Neural cell (in vitro differentiated cells): ENCODE results near the gene PTK7. TPM values are rescaled to one million over a fixed set of nuclear protein-coding genes. Genes with fewer than 3 reads are reported as not detected.

Experiments used
- H2AFZ ChIP-seq: fragments of 200-600, 300-800 bp; sonication (generic), shearing (Covaris generic); 2 replicates; pipeline ENCODE4 v1.6.0; 2014; ENCODE audit warnings: low read depth, mild to moderate bottlenecking, antibody characterized with exemption, low read length, moderate library complexity
- H3F3A ChIP-seq: fragments of 200-600 bp; shearing (Covaris generic); 2 replicates; pipeline ENCODE4 v1.6.1; 2016; ENCODE audit warnings: mild to moderate bottlenecking, moderate library complexity, mixed read lengths, antibody characterized with exemption, low read length; ENCODE audit not compliant: insufficient read depth, poor library complexity, severe bottlenecking
- H3K27ac ChIP-seq: fragments of 200-600, 300-800 bp; sonication (generic), shearing (Covaris generic); 2 replicates; pipeline ENCODE4 v1.5.1; 2014; ENCODE audit warnings: mild to moderate bottlenecking, low read length, moderate library complexity
- H3K27me3 ChIP-seq: fragments of 300-800, 200-600 bp; sonication (generic), shearing (Covaris generic); 2 replicates; pipeline ENCODE4 v1.6.0; 2014; ENCODE audit warnings: mild to moderate bottlenecking, low read depth, low read length, moderate library complexity; ENCODE audit not compliant: insufficient read depth
- H3K36me3 ChIP-seq: fragments of 300-800, 200-600 bp; sonication (generic), shearing (Covaris generic); 2 replicates; pipeline ENCODE4 v1.5.1; 2014; ENCODE audit warnings: mild to moderate bottlenecking, antibody characterized with exemption, low read length, moderate library complexity; ENCODE audit not compliant: insufficient read depth
- H3K4me2 ChIP-seq: fragments of 300-800, 200-600 bp; sonication (generic), shearing (Covaris generic); 2 replicates; pipeline ENCODE4 v1.6.0; 2014; ENCODE audit warnings: mild to moderate bottlenecking, low read length
- H3K4me3 ChIP-seq: fragments of 300-800, 200-600 bp; sonication (generic), shearing (Covaris generic); 2 replicates; pipeline ENCODE4 v1.5.1; 2014; ENCODE audit warnings: mild to moderate bottlenecking, low read length, moderate library complexity
- H3K79me2 ChIP-seq: fragments of 200-600 bp; shearing (Covaris generic); replicated peaks from 2 replicates; pipeline ENCODE4 v1.6.0; 2014; ENCODE audit warnings: mild to moderate bottlenecking, low read length, moderate library complexity; ENCODE audit not compliant: insufficient read depth
- H3K9ac ChIP-seq: fragments of 300-800, 200-600 bp; sonication (generic), shearing (Covaris generic); 2 replicates; pipeline ENCODE4 v1.6.1; 2016; ENCODE audit warnings: mild to moderate bottlenecking, low read length, mixed read lengths
- H3K9me2 ChIP-seq: fragments of 200-600 bp; shearing (Covaris generic); 2 replicates; pipeline ENCODE4 v1.6.1; 2016; ENCODE audit warnings: mild to moderate bottlenecking, low read length, mixed read lengths; ENCODE audit not compliant: insufficient read depth
- H3K9me3 ChIP-seq: fragments of 200-600, 300-800 bp; sonication (generic), shearing (Covaris generic); 2 replicates; pipeline ENCODE4 v1.6.1; 2016; ENCODE audit warnings: mild to moderate bottlenecking, mixed run types, low read length, moderate library complexity, mixed read lengths
- H4K20me1 ChIP-seq: fragments of 200-600 bp; shearing (Covaris generic); 2 replicates; pipeline ENCODE4 v1.6.1; 2016; ENCODE audit warnings: mild to moderate bottlenecking, mixed run types; ENCODE audit not compliant: insufficient read depth
- CTCF ChIP-seq: fragments of 450-650 bp; IDR thresholded peaks from 2 replicates; pipeline ENCODE4 v1.5.1; 2014; ENCODE audit warnings: antibody characterized with exemption, mild to moderate bottlenecking, moderate library complexity; ENCODE audit not compliant: poor library complexity, severe bottlenecking
- EP300 ChIP-seq: fragments of 450-650 bp; conservative IDR thresholded peaks from 2 replicates; pipeline ENCODE4 v1.6.1; 2014; ENCODE audit warnings: antibody characterized with exemption, mild to moderate bottlenecking, moderate library complexity; ENCODE audit not compliant: poor library complexity, severe bottlenecking
- EZH2 ChIP-seq: fragments of 200-600, 300-800 bp; shearing (Covaris generic), sonication (generic); IDR thresholded peaks from 2 replicates; pipeline ENCODE4 v1.6.1; 2014; ENCODE audit warnings: antibody characterized with exemption, low read length, borderline replicate concordance, mild to moderate bottlenecking; ENCODE audit not compliant: insufficient read depth, poor library complexity, severe bottlenecking
- MXI1 ChIP-seq: fragments of 450-650 bp; conservative IDR thresholded peaks from 2 replicates; pipeline ENCODE4 v1.6.1; 2014; ENCODE audit warnings: antibody characterized with exemption, mild to moderate bottlenecking; ENCODE audit not compliant: poor library complexity, severe bottlenecking
- POLR2AphosphoS5 ChIP-seq: IDR thresholded peaks from 2 replicates; pipeline ENCODE4 v1.6.1; 2012
- RAD21 ChIP-seq: fragments of 450-650 bp; conservative IDR thresholded peaks from 2 replicates; pipeline ENCODE4 v1.6.1; 2014; ENCODE audit warnings: antibody characterized with exemption, mild to moderate bottlenecking, moderate library complexity
- SMC3 ChIP-seq: fragments of 450-650 bp; conservative IDR thresholded peaks from 2 replicates; pipeline ENCODE4 v1.6.1; 2014; ENCODE audit warnings: antibody characterized with exemption, mild to moderate bottlenecking, moderate library complexity; ENCODE audit not compliant: poor library complexity
- TAF1 ChIP-seq: IDR thresholded peaks from 2 replicates; pipeline ENCODE4 v1.6.1; 2012; ENCODE audit warnings: low read depth
- polyA plus RNA-seq: library from polyadenylated mRNA; depleted of rRNA; stranded (reverse); fragments of >200 nt; gene quantifications from 2 replicates; pipeline ENCODE4 v1.2.3, GENCODE V29; 2014
- TF ChIP-seq, protein P1 (sequence below): IDR thresholded peaks from 2 replicates; pipeline ENCODE4 v1.6.1; 2012; ENCODE audit warnings: borderline replicate concordance

PTK7 gene
- polyA plus RNA-seq, 1 donor from 2014 or later: 32.5 TPM

GRCh38 chr6:43050981-43051380 lies 25.1 kb upstream of the PTK7 start:
- no peaks in the 10 kb centered on the region for H3K9me3 ChIP-seq
- no peak overlapping the region for H3K4me3 ChIP-seq
- no peaks in the 10 kb centered on the region for H4K20me1 ChIP-seq
- no peak overlapping the region for H3K27ac ChIP-seq
- no peaks in the 10 kb centered on the region for H3K79me2 ChIP-seq
- no peak overlapping the region for H3K4me2 ChIP-seq
- H3K9ac ChIP-seq: no peak overlapping the region
- H3K36me3 ChIP-seq: no peaks in the 10 kb centered on the region
- TF ChIP-seq RAD21 (no peak), SMC3 (no peak), MXI1 (no peak), POLR2AphosphoS5 (no peak), EP300 (no peak), TAF1 (no peak), CTCF (no peak), EZH2 (no peak)
- TF ChIP-seq, protein P1, sequence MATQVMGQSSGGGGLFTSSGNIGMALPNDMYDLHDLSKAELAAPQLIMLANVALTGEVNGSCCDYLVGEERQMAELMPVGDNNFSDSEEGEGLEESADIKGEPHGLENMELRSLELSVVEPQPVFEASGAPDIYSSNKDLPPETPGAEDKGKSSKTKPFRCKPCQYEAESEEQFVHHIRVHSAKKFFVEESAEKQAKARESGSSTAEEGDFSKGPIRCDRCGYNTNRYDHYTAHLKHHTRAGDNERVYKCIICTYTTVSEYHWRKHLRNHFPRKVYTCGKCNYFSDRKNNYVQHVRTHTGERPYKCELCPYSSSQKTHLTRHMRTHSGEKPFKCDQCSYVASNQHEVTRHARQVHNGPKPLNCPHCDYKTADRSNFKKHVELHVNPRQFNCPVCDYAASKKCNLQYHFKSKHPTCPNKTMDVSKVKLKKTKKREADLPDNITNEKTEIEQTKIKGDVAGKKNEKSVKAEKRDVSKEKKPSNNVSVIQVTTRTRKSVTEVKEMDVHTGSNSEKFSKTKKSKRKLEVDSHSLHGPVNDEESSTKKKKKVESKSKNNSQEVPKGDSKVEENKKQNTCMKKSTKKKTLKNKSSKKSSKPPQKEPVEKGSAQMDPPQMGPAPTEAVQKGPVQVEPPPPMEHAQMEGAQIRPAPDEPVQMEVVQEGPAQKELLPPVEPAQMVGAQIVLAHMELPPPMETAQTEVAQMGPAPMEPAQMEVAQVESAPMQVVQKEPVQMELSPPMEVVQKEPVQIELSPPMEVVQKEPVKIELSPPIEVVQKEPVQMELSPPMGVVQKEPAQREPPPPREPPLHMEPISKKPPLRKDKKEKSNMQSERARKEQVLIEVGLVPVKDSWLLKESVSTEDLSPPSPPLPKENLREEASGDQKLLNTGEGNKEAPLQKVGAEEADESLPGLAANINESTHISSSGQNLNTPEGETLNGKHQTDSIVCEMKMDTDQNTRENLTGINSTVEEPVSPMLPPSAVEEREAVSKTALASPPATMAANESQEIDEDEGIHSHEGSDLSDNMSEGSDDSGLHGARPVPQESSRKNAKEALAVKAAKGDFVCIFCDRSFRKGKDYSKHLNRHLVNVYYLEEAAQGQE: no peak
- H3K9me2 ChIP-seq: no peaks in the 10 kb centered on the region
- no peak overlapping the region for H2AFZ ChIP-seq
- H3F3A ChIP-seq: no peaks in the 10 kb centered on the region
- H3K27me3 ChIP-seq: no peaks in the 10 kb centered on the region

DNA sequence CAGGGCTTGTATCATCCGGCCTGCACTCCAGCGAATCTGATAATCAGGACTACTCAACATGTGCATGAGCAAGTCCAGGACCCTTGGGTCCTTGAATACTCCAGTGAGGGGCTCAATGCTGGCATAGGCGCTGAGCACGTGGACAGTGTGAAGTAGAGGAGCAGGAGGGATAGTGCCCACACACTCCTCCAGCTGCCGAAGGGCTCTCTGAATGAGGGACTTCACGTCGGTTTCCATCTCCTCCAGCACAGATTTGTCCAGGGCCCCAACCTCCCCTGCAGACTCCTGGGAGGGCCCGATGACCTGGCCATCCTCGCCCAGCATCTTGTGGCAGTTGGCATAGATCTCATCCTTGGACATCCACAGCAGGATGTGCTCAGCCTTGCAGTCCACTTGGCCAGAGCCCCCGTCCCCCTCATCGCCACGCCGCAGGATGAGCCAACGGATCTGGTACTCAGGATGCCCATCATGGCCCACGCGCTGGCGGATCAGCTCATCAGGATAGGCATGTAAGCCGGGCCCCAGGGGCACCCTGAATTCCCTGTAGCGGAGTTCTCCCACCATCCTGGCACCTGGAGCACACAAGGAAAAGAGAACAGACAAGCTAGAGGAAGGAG lies 23.8 kb upstream of the PTK7 start:
- no peaks in the 10 kb centered on the region for H3K9me3 ChIP-seq
- H3K27ac ChIP-seq: no peak overlapping the region
- H3K4me3 ChIP-seq: peak overlapping the region; percentile 76
- TF ChIP-seq CTCF (no peak), RAD21 (no peak), EP300 (no peak), EZH2 (no peak)
- TF ChIP-seq, protein P1: no peak
- no peaks in the 10 kb centered on the region for H4K20me1 ChIP-seq
- no peak overlapping the region for H3K4me2 ChIP-seq
- H3F3A ChIP-seq: no peaks in the 10 kb centered on the region
- no peaks in the 10 kb centered on the region for H3K79me2 ChIP-seq
- H3K9me2 ChIP-seq: no peaks in the 10 kb centered on the region
- no peaks in the 10 kb centered on the region for H3K27me3 ChIP-seq
- H3K9ac ChIP-seq: no peak overlapping the region
- H3K36me3 ChIP-seq: no peaks in the 10 kb centered on the region
- no peak overlapping the region for H2AFZ ChIP-seq
